ENCODE measurements around the gene FAM193A. TPM values are rescaled to one million over a fixed set of nuclear protein-coding genes. Genes with fewer than 3 reads are reported as not detected.
"Not testable (repeated sequence)": the region's sequence is repeated elsewhere in the genome, so short reads cannot be mapped to it uniquely, and the experiment has no call there.

The FAM193A gene
- total RNA-seq, 1 experiment from 2014 or later: 38.2 TPM

GRCh38 chr4:2725380-2725779 lies 188.9 kb downstream of the FAM193A start:
- BruUV-seq (replicated peaks): no TSS peak
- no peaks in the 10 kb centered on the region for H3K27me3 ChIP-seq (replicated peaks; ENCODE audit: insufficient read depth, low read depth, low read length, poor library complexity)
- intact Hi-C loops (cut with micrococcal nuclease; ENCODE audit: unreplicated experiment): no loop called here
- H3K36me3 ChIP-seq (ENCODE audit: insufficient read depth, low read length, poor library complexity, severe bottlenecking): peaks cover 4% of the 10 kb centered on the region
- DNase-seq (ENCODE audit: low spot score): no peak
- ChIA-PET CTCF (no interaction called here), POLR2A (ENCODE audit: low non-redundant PET) (no interaction called here)
- H3K4me3 ChIP-seq (ENCODE audit: low read depth, low read length, poor library complexity, severe bottlenecking): no peak overlapping the region
- TF ChIP-seq, protein P1, sequence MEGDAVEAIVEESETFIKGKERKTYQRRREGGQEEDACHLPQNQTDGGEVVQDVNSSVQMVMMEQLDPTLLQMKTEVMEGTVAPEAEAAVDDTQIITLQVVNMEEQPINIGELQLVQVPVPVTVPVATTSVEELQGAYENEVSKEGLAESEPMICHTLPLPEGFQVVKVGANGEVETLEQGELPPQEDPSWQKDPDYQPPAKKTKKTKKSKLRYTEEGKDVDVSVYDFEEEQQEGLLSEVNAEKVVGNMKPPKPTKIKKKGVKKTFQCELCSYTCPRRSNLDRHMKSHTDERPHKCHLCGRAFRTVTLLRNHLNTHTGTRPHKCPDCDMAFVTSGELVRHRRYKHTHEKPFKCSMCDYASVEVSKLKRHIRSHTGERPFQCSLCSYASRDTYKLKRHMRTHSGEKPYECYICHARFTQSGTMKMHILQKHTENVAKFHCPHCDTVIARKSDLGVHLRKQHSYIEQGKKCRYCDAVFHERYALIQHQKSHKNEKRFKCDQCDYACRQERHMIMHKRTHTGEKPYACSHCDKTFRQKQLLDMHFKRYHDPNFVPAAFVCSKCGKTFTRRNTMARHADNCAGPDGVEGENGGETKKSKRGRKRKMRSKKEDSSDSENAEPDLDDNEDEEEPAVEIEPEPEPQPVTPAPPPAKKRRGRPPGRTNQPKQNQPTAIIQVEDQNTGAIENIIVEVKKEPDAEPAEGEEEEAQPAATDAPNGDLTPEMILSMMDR (conservative IDR thresholded peaks at IDR 0.05; ENCODE audit: low read depth, low read length): no peak
- TF ChIP-seq EZH2 (IDR thresholded peaks at IDR 0.05; ENCODE audit: borderline replicate concordance, low read depth, low read length, poor library complexity, severe bottlenecking): no peak
- H3K4me1 ChIP-seq (ENCODE audit: insufficient read depth, low read length, poor library complexity, severe bottlenecking): no peaks in the 10 kb centered on the region
- H3K9me3 ChIP-seq (ENCODE audit: low read depth, low read length, poor library complexity, severe bottlenecking): no peaks in the 10 kb centered on the region
- H3K27ac ChIP-seq (ENCODE audit: low read depth, low read length, poor library complexity, severe bottlenecking): no peak overlapping the region

- POLR2A ChIA-PET (ENCODE audit: low non-redundant PET); H3K4me1 ChIP-seq (ENCODE audit: insufficient read depth, low read length, poor library complexity, severe bottlenecking); H3K27me3 ChIP-seq (replicated peaks; ENCODE audit: insufficient read depth, low read depth, low read length, poor library complexity); H3K27ac ChIP-seq (ENCODE audit: low read depth, low read length, poor library complexity, severe bottlenecking); DNase-seq (ENCODE audit: low spot score); H3K4me3 ChIP-seq (ENCODE audit: low read depth, low read length, poor library complexity, severe bottlenecking); intact Hi-C loops (cut with micrococcal nuclease; ENCODE audit: unreplicated experiment); CTCF ChIA-PET; H3K36me3 ChIP-seq (ENCODE audit: insufficient read depth, low read length, poor library complexity, severe bottlenecking); H3K9me3 ChIP-seq (ENCODE audit: low read depth, low read length, poor library complexity, severe bottlenecking); BruUV-seq (replicated peaks): not testable (repeated sequence)
Measured at GRCh38 chr4:2726881-2727280, 190.4 kb downstream of the FAM193A start.

DNA sequence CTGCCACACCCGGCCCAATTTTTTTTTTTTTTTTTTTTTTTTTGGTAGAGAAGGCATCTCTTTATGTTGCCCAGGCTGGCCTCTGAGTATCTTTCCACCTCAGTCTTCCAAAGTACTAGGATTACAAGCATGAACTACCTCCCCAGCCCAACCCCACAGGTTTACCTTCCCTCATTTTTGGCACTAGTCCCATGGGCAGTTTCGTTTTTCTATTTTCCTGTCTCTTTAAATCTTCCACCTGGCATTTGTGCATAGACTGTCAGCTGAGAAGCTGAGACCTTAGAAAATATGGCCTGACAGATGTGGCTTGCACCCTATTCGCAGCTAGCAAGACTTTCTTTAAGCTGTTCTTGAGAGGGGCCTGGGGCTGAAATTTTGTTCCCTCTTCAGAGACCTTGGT lies 191.8 kb downstream of the FAM193A start:
- no TSS peak for BruUV-seq (replicated peaks)
- TF ChIP-seq, protein P1 (conservative IDR thresholded peaks at IDR 0.05; ENCODE audit: low read depth, low read length): no peak
- TF ChIP-seq EZH2 (IDR thresholded peaks at IDR 0.05; ENCODE audit: borderline replicate concordance, low read depth, low read length, poor library complexity, severe bottlenecking): no peak
- Histone ChIP-seq H3K36me3 (ENCODE audit: insufficient read depth, low read length, poor library complexity, severe bottlenecking) (peaks cover 18% of the 10 kb centered on the region), H3K9me3 (ENCODE audit: low read depth, low read length, poor library complexity, severe bottlenecking) (no peaks in the 10 kb centered on the region), H3K27me3 (replicated peaks; ENCODE audit: insufficient read depth, low read depth, low read length, poor library complexity) (no peaks in the 10 kb centered on the region), H3K4me1 (ENCODE audit: insufficient read depth, low read length, poor library complexity, severe bottlenecking) (no peaks in the 10 kb centered on the region), H3K4me3 (ENCODE audit: low read depth, low read length, poor library complexity, severe bottlenecking) (no peak overlapping the region), H3K27ac (ENCODE audit: low read depth, low read length, poor library complexity, severe bottlenecking) (no peak overlapping the region)
- no peak for DNase-seq (ENCODE audit: low spot score)
- intact Hi-C loops (cut with micrococcal nuclease; ENCODE audit: unreplicated experiment): no loop called here
- ChIA-PET POLR2A (ENCODE audit: low non-redundant PET) (no interaction called here), CTCF (interaction anchor here (0.5 kb wide), 1 partner anchor 960 kb away, joined by 5 read pairs; no protein-coding TSS in a partner anchor)

GRCh38 chr4:2728806-2729532 lies 192.5 kb downstream of the FAM193A start:
- CTCF ChIA-PET: no interaction called here
- POLR2A ChIA-PET (ENCODE audit: low non-redundant PET): no interaction called here
- BruUV-seq (replicated peaks): no TSS peak
- no peak for TF ChIP-seq EZH2 (IDR thresholded peaks at IDR 0.05; ENCODE audit: borderline replicate concordance, low read depth, low read length, poor library complexity, severe bottlenecking)
- TF ChIP-seq, protein P1 (conservative IDR thresholded peaks at IDR 0.05; ENCODE audit: low read depth, low read length): no peak
- H3K4me3 ChIP-seq (ENCODE audit: low read depth, low read length, poor library complexity, severe bottlenecking): no peak overlapping the region
- H3K36me3 ChIP-seq (ENCODE audit: insufficient read depth, low read length, poor library complexity, severe bottlenecking): peaks cover 23% of the 10 kb centered on the region
- H3K27me3 ChIP-seq (replicated peaks; ENCODE audit: insufficient read depth, low read depth, low read length, poor library complexity): no peaks in the 10 kb centered on the region
- H3K27ac ChIP-seq (ENCODE audit: low read depth, low read length, poor library complexity, severe bottlenecking): no peak overlapping the region
- no peaks in the 10 kb centered on the region for H3K4me1 ChIP-seq (ENCODE audit: insufficient read depth, low read length, poor library complexity, severe bottlenecking)
- no peaks in the 10 kb centered on the region for H3K9me3 ChIP-seq (ENCODE audit: low read depth, low read length, poor library complexity, severe bottlenecking)
- no peak for DNase-seq (ENCODE audit: low spot score)
- intact Hi-C loops (cut with micrococcal nuclease; ENCODE audit: unreplicated experiment): no loop called here
